DND-41 (cell line): ENCODE data around the gene MAPK1IP1L.

Experiments
- ATAC-seq: fragments of 200-7000 bp; cut with Tn5 transposase; 3 replicates; pipeline ENCODE4 v1.9.1; 2021; ENCODE audit warnings: low read depth; ENCODE audit not compliant: insufficient read depth
- DNase-seq: peaks from one replicate; pipeline ENCODE4 v3.0.0-alpha.2; 2020
- H2AFZ ChIP-seq: 2 replicates; pipeline ENCODE4 v1.6.0; 2012; ENCODE audit warnings: low read depth, low read length
- H3K27ac ChIP-seq: 2 replicates; pipeline ENCODE4 v1.5.1; 2012; ENCODE audit warnings: low read length, inconsistent platforms
- H3K27me3 ChIP-seq: fragments of 200-600 bp; sonication (generic); 2 replicates; pipeline ENCODE4 v1.6.0; 2012; ENCODE audit warnings: low read length, mild to moderate bottlenecking, inconsistent platforms; ENCODE audit not compliant: insufficient read depth, poor library complexity
- H3K36me3 ChIP-seq: 2 replicates; pipeline ENCODE4 v1.5.1; 2012; ENCODE audit warnings: low read length, inconsistent platforms; ENCODE audit not compliant: insufficient read depth
- H3K4me1 ChIP-seq: 2 replicates; pipeline ENCODE4 v1.5.1; 2012; ENCODE audit warnings: mild to moderate bottlenecking, low read length; ENCODE audit not compliant: insufficient read depth
- H3K4me2 ChIP-seq: 2 replicates; pipeline ENCODE4 v1.6.0; 2012; ENCODE audit warnings: mild to moderate bottlenecking, moderate library complexity, low read length, inconsistent platforms; ENCODE audit not compliant: insufficient read depth
- H3K4me3 ChIP-seq, 2 experiments: fragments of 200-600 bp in 1 of 2; shearing (Covaris generic) in 1 of 2; 2 replicates each; pipeline ENCODE4 v1.5.1; 2012 to 2016; ENCODE audit warnings: inconsistent platforms in 2 of 2, low read length in 2 of 2, mild to moderate bottlenecking in 2 of 2, low read depth in 1 of 2, moderate library complexity in 1 of 2
- H3K79me2 ChIP-seq: 2 replicates; pipeline ENCODE4 v1.6.0; 2012; ENCODE audit warnings: low read length, inconsistent platforms; ENCODE audit not compliant: insufficient read depth
- H3K9ac ChIP-seq: 2 replicates; pipeline ENCODE4 v1.6.0; 2012; ENCODE audit warnings: low read depth, mild to moderate bottlenecking, inconsistent platforms, low read length, moderate library complexity
- H3K9me3 ChIP-seq: 2 replicates; pipeline ENCODE4 v1.5.1; 2012; ENCODE audit warnings: low read length, moderate library complexity, mild to moderate bottlenecking, inconsistent platforms; ENCODE audit not compliant: insufficient read depth, severe bottlenecking
- H4K20me1 ChIP-seq: 2 replicates; pipeline ENCODE4 v1.6.0; 2012; ENCODE audit warnings: low read length; ENCODE audit not compliant: insufficient read depth
- EZH2 ChIP-seq: IDR thresholded peaks from 3 replicates; pipeline ENCODE4 v1.6.1; 2012; ENCODE audit warnings: borderline replicate concordance, low read depth, mild to moderate bottlenecking, moderate library complexity, low read length, inconsistent platforms; ENCODE audit not compliant: severe bottlenecking
- TF ChIP-seq, protein P1 (sequence below): IDR thresholded peaks from 2 replicates; pipeline ENCODE4 v1.5.1; 2012; ENCODE audit warnings: borderline replicate concordance, low read length, moderate library complexity, mild to moderate bottlenecking; ENCODE audit not compliant: poor library complexity, severe bottlenecking; ENCODE audit errors: extremely low read depth

MAPK1IP1L gene

DNA sequence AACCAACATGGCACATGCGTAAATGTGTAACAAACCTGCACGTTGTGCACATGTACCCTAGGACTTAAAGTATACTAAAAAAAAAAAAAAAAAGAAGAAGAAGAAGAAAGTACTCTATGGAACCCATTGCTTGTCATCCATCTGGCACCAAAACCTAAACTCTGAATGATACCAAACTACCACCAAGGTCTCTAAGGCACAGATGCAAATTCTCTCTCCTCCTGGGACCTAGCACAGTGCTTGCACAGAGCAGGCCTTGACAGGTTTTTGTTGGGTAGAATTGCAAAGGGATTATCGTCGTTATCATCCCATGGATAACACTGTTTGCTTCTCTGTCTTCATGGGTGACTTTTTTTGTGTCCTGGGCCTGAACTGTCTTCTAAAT, 64.4 kb downstream of the MAPK1IP1L start:
- Histone ChIP-seq H2AFZ (no peak overlapping the region), H3K27ac (no peak overlapping the region), H3K4me2 (no peak overlapping the region), H3K9ac (no peak overlapping the region), H3K4me3 (no peak overlapping the region), H3K79me2 (no peaks in the 10 kb centered on the region), H3K4me1 (no peaks in the 10 kb centered on the region), H4K20me1 (no peaks in the 10 kb centered on the region), H3K9me3 (no peaks in the 10 kb centered on the region), H3K27me3 (no peaks in the 10 kb centered on the region), H3K36me3 (no peaks in the 10 kb centered on the region)
- no peak for TF ChIP-seq EZH2
- TF ChIP-seq, protein P1, sequence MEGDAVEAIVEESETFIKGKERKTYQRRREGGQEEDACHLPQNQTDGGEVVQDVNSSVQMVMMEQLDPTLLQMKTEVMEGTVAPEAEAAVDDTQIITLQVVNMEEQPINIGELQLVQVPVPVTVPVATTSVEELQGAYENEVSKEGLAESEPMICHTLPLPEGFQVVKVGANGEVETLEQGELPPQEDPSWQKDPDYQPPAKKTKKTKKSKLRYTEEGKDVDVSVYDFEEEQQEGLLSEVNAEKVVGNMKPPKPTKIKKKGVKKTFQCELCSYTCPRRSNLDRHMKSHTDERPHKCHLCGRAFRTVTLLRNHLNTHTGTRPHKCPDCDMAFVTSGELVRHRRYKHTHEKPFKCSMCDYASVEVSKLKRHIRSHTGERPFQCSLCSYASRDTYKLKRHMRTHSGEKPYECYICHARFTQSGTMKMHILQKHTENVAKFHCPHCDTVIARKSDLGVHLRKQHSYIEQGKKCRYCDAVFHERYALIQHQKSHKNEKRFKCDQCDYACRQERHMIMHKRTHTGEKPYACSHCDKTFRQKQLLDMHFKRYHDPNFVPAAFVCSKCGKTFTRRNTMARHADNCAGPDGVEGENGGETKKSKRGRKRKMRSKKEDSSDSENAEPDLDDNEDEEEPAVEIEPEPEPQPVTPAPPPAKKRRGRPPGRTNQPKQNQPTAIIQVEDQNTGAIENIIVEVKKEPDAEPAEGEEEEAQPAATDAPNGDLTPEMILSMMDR, result no peak
- DNase-seq, result no peak
- ATAC-seq, result no peak

DNA sequence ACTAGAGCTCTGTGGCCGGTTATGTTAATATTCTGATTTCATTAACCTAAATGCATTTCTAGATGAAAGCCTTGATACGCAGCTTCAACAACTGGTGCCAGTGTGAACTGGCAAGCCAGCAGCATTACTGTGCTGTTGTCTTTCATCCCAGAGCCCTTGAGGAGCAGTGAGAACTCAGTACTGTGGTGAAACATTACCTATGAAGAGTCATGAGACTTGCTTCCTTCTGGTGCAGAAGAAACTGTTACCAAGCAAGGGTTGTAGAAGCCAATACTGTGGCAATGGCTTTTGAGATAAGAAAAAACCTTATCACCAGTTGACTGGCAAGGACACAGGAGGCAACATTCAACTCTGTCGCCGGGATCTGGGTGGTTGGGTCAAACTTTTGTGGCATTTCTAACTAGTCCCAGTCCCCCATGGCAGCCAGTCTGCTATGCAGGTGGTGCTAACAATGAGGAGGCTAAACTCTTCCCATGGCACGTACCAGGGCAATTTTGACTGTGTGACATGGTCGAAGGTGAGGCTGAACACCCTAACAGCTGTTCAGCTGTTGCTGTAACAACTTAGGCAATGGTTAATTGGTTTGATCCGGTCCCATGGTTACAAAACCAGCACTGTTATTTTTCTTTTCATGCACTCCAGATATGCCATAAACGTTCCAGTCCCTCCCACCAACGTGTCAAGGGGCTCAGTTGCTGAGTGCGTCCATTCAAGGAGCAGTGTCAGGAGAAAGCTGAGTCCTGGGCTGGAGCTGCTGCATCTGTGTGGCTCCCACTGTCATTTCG, 65.0 kb downstream of the MAPK1IP1L start:
- H2AFZ ChIP-seq, result no peak overlapping the region
- no peak overlapping the region for H3K4me2 ChIP-seq
- no peaks in the 10 kb centered on the region for H3K79me2 ChIP-seq
- H3K9ac ChIP-seq, result no peak overlapping the region
- no peaks in the 10 kb centered on the region for H3K27me3 ChIP-seq
- DNase-seq (no peak), ATAC-seq (no peak)
- no peaks in the 10 kb centered on the region for H4K20me1 ChIP-seq
- TF ChIP-seq, protein P1, result no peak
- TF ChIP-seq EZH2, result no peak
- no peaks in the 10 kb centered on the region for H3K36me3 ChIP-seq
- no peaks in the 10 kb centered on the region for H3K4me1 ChIP-seq
- H3K4me3 ChIP-seq, result no peak overlapping the region
- H3K27ac ChIP-seq, result no peak overlapping the region
- H3K9me3 ChIP-seq, result no peaks in the 10 kb centered on the region

DNA sequence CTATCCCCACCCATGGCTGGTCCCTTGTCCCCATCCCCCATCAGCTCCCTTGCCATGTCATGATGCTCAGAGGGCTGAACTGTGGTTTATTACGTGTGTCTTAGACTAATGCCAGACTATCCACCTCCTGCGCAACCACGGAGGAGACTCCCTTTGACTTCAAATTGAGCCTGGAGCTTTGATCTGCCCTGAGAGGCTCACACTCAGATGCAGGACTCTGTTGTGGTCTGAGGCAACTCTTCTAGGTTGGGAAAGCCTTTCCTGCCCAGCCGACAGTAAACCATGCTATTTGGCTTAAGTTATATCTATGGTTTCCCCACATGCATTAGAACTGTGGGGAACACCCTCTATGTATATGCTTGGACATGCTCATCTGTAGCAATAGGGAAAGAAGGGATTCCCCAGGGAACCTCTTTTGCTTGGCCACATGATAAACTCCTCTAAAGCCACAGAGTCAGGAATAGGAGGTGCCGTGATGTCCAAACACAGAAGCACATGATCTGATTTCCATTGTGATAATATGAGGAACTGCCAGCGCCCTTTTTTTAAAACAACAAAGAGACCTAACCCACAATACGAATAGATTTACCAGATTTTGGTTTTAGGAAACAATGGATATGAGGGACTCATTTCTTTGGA, 66.5 kb downstream of the MAPK1IP1L start:
- no peak overlapping the region for H3K27ac ChIP-seq
- H3K9ac ChIP-seq, result no peak overlapping the region
- H4K20me1 ChIP-seq, result no peaks in the 10 kb centered on the region
- ATAC-seq (peak; percentile 61; the same call in 2 of the 3 replicates), DNase-seq (peak; percentile 39)
- no peaks in the 10 kb centered on the region for H3K9me3 ChIP-seq
- TF ChIP-seq, protein P1, result no peak
- TF ChIP-seq EZH2, result no peak
- H3K4me2 ChIP-seq, result no peak overlapping the region
- no peaks in the 10 kb centered on the region for H3K36me3 ChIP-seq
- H3K4me3 ChIP-seq, result no peak overlapping the region
- H3K79me2 ChIP-seq, result no peaks in the 10 kb centered on the region
- no peaks in the 10 kb centered on the region for H3K27me3 ChIP-seq
- no peaks in the 10 kb centered on the region for H3K4me1 ChIP-seq
- H2AFZ ChIP-seq, result no peak overlapping the region
